PC-3 (cell line): Measurements from ENCODE around the gene DST. TPM values are rescaled to one million over a fixed set of nuclear protein-coding genes. Genes with fewer than 3 reads are reported as not detected.
"Not testable (repeated sequence)": the region's sequence is repeated elsewhere in the genome, so short reads cannot be mapped to it uniquely, and the experiment has no call there.

Experiments
- ATAC-seq: fragments of 200-7000 bp; cut with Tn5 transposase; 2 replicates; pipeline ENCODE4 v1.9.1; 2020; ENCODE audit warnings: mild to moderate bottlenecking, moderate library complexity
- BruUV-seq: library from RNA; stranded (reverse); fragments of 400-500 nt; replicated peaks from 2 replicates; lab custom pipeline; 2021; lab: Mats Ljungman, UMichigan
- CTCF ChIA-PET: fragments of 300-600 bp; sonication (Branson Sonifier 250); formaldehyde crosslinking; loops from one replicate; lab custom pipeline; 2022; ENCODE audit warnings: antibody characterized with exemption; lab: Charles Lee
- POLR2A ChIA-PET: fragments of 300-600 bp; sonication (Branson Sonifier 250); formaldehyde crosslinking; loops from one replicate; lab custom pipeline; 2022; ENCODE audit warnings: antibody characterized with exemption; ENCODE audit not compliant: unreplicated experiment; lab: Charles Lee
- DNase-seq: peaks from one replicate; pipeline ENCODE4 v3.0.0-alpha.2; 2015
- H2AFZ ChIP-seq: fragments of 300-600 bp; sonication (generic); 2 replicates; pipeline ENCODE4 v1.6.0; 2016; ENCODE audit warnings: antibody characterized with exemption, low read length
- H3F3A ChIP-seq: fragments of 300-600 bp; sonication (generic); one replicate; pipeline ENCODE4 v1.6.0; 2017; ENCODE audit warnings: antibody characterized with exemption, low read length, control low read depth, mild to moderate bottlenecking; ENCODE audit not compliant: unreplicated experiment
- H3K27ac ChIP-seq: fragments of 300-600 bp; sonication (generic); 2 replicates; pipeline ENCODE4 v1.5.1; 2016; ENCODE audit warnings: mild to moderate bottlenecking, low read length
- H3K27me3 ChIP-seq: fragments of 300-600 bp; sonication (generic); 2 replicates; pipeline ENCODE4 v1.6.1; 2016; ENCODE audit warnings: low read length, mixed read lengths
- H3K36me3 ChIP-seq: fragments of 300-600 bp; sonication (generic); 2 replicates; pipeline ENCODE4 v1.6.1; 2016; ENCODE audit warnings: low read depth, mixed run types, low read length, mixed read lengths
- H3K4me1 ChIP-seq: fragments of 300-600 bp; sonication (generic); 2 replicates; pipeline ENCODE4 v1.5.1; 2016; ENCODE audit warnings: low read length; ENCODE audit not compliant: insufficient read depth
- H3K4me2 ChIP-seq: fragments of 300-600 bp; sonication (generic); 2 replicates; pipeline ENCODE4 v1.6.0; 2016; ENCODE audit warnings: low read length
- H3K4me3 ChIP-seq: fragments of 300-600 bp; sonication (generic); 2 replicates; pipeline ENCODE4 v1.5.1; 2016; ENCODE audit warnings: mild to moderate bottlenecking, low read length, mixed read lengths
- H3K79me2 ChIP-seq: fragments of 300-600 bp; sonication (generic); 2 replicates; pipeline ENCODE4 v1.6.1; 2017; ENCODE audit warnings: low read length, mixed read lengths
- H3K9ac ChIP-seq: fragments of 300-600 bp; sonication (generic); 2 replicates; pipeline ENCODE4 v1.6.0; 2016; ENCODE audit warnings: mild to moderate bottlenecking, low read length
- H3K9me2 ChIP-seq: fragments of 300-600 bp; sonication (generic); replicated peaks from 2 replicates; pipeline ENCODE4 v1.6.1; 2016; ENCODE audit warnings: mixed run types, low read length, mixed read lengths
- H3K9me3 ChIP-seq: fragments of 300-600 bp; sonication (generic); 2 replicates; pipeline ENCODE4 v1.6.1; 2016; ENCODE audit warnings: low read length, mixed read lengths
- H4K20me1 ChIP-seq: fragments of 300-600 bp; sonication (generic); 2 replicates; pipeline ENCODE4 v1.6.1; 2016; ENCODE audit warnings: low read length, mixed read lengths
- EZH2 ChIP-seq: fragments of 300-600 bp; sonication (generic); IDR thresholded peaks from one replicate; pipeline ENCODE4 v1.6.1; 2017; ENCODE audit warnings: antibody characterized with exemption, mild to moderate bottlenecking, low read length; ENCODE audit not compliant: unreplicated experiment
- EZH2phosphoT487 ChIP-seq: fragments of 300-600 bp; sonication (generic); IDR thresholded peaks from 2 replicates; pipeline ENCODE4 v1.6.1; 2018; ENCODE audit warnings: mild to moderate bottlenecking, antibody characterized with exemption, low read length, borderline replicate concordance
- intact Hi-C: fragments of 100-400 bp; cut with micrococcal nuclease; formaldehyde crosslinking; loops from 2 replicates; pipeline ENCODE4 v1.9.0; 2023
- total RNA-seq: library from RNA; depleted of rRNA; stranded (reverse); fragments of >200 nt; gene quantifications from 2 replicates; pipeline ENCODE4 v1.2.3, GENCODE V29; 2014
- TF ChIP-seq, protein P1 (sequence below): fragments of 300-600 bp; sonication (generic); conservative IDR thresholded peaks from 2 replicates; pipeline ENCODE4 v1.5.1; 2017; ENCODE audit warnings: antibody characterized with exemption, low read depth, mild to moderate bottlenecking, low read length

Gene DST
- total RNA-seq, 1 experiment from 2014 or later: 81.5 TPM

DNA sequence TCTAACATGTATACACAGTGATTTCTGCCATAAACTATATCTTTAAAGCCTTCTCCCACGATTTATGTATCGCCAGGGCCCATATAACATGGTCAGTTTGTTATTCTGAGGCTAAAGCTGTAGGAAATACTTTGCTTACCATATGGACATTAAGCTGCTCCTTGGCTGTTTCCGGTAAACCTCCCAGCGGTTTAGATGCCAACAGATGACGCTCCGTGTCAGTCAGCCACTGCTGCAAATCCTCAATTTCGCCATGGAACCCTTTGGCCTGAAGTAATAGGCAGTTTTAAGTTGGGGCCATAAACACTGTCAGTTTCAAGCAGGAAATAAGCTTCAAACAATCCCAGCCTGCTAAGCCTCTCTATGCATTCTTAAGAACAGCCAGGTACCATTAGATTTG, 145.4 kb downstream of the DST start:
- no peaks in the 10 kb centered on the region for H3K27me3 ChIP-seq
- H3F3A ChIP-seq: no peaks in the 10 kb centered on the region
- H3K9me2 ChIP-seq: no peaks in the 10 kb centered on the region
- no peak overlapping the region for H3K9ac ChIP-seq
- H2AFZ ChIP-seq: no peak overlapping the region
- H3K4me1 ChIP-seq: no peaks in the 10 kb centered on the region
- BruUV-seq: no TSS peak
- ChIA-PET CTCF (no interaction called here), POLR2A (no interaction called here)
- TF ChIP-seq EZH2phosphoT487 (no peak), EZH2 (no peak)
- TF ChIP-seq, protein P1, sequence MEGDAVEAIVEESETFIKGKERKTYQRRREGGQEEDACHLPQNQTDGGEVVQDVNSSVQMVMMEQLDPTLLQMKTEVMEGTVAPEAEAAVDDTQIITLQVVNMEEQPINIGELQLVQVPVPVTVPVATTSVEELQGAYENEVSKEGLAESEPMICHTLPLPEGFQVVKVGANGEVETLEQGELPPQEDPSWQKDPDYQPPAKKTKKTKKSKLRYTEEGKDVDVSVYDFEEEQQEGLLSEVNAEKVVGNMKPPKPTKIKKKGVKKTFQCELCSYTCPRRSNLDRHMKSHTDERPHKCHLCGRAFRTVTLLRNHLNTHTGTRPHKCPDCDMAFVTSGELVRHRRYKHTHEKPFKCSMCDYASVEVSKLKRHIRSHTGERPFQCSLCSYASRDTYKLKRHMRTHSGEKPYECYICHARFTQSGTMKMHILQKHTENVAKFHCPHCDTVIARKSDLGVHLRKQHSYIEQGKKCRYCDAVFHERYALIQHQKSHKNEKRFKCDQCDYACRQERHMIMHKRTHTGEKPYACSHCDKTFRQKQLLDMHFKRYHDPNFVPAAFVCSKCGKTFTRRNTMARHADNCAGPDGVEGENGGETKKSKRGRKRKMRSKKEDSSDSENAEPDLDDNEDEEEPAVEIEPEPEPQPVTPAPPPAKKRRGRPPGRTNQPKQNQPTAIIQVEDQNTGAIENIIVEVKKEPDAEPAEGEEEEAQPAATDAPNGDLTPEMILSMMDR: no peak
- intact Hi-C loops: no loop called here
- H3K4me3 ChIP-seq: no peak overlapping the region
- H3K79me2 ChIP-seq: no peaks in the 10 kb centered on the region
- no peak for ATAC-seq
- DNase-seq: no peak
- no peak overlapping the region for H3K27ac ChIP-seq
- H3K4me2 ChIP-seq: no peak overlapping the region
- peaks cover 21% of the 10 kb centered on the region for H3K36me3 ChIP-seq
- H3K9me3 ChIP-seq: no peaks in the 10 kb centered on the region
- H4K20me1 ChIP-seq: no peaks in the 10 kb centered on the region

DNA sequence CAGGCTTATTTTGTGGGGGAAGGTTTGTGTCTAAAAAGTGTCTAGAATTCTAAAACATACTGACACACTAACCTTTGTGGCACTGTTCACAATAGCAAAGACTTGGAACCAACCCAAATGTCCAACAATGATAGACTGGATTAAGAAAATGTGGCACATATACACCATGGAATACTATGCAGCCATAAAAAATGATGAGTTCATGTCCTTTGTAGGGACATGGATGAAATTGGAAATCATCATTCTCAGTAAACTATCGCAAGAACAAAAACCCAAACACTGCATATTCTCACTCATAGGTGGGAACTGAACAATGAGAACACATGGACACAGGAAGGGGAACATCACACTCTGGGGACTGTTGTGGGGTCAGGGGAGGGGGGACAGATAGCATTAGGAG, 146.0 kb downstream of the DST start:
- H3K4me2 ChIP-seq, H3K79me2 ChIP-seq, H4K20me1 ChIP-seq, H3K4me1 ChIP-seq, H3K9me3 ChIP-seq, H3K9ac ChIP-seq, BruUV-seq, H3K4me3 ChIP-seq, H3K9me2 ChIP-seq, H3F3A ChIP-seq, CTCF ChIA-PET, H3K27me3 ChIP-seq, intact Hi-C loops, H2AFZ ChIP-seq, H3K27ac ChIP-seq, POLR2A ChIA-PET, ATAC-seq, DNase-seq: not testable (repeated sequence)
- peaks cover 25% of the 10 kb centered on the region for H3K36me3 ChIP-seq

- Histone ChIP-seq H3K9ac (no peak overlapping the region), H3K36me3 (peaks cover 25% of the 10 kb centered on the region), H3K9me2 (no peaks in the 10 kb centered on the region), H3K4me2 (no peak overlapping the region), H3K27me3 (no peaks in the 10 kb centered on the region), H4K20me1 (no peaks in the 10 kb centered on the region), H3K9me3 (no peaks in the 10 kb centered on the region), H3K79me2 (no peaks in the 10 kb centered on the region), H2AFZ (no peak overlapping the region), H3K27ac (no peak overlapping the region), H3K4me3 (no peak overlapping the region), H3K4me1 (no peaks in the 10 kb centered on the region), H3F3A (no peaks in the 10 kb centered on the region)
- POLR2A ChIA-PET: no interaction called here
- TF ChIP-seq, protein P1: no peak
- TF ChIP-seq EZH2phosphoT487: no peak
- TF ChIP-seq EZH2: no peak
- ATAC-seq (no peak), DNase-seq (no peak)
- CTCF ChIA-PET: no interaction called here
- intact Hi-C loops: no loop called here
- BruUV-seq: no TSS peak
These were observed 147.0 kb downstream of the DST start for GRCh38 chr6:56495654-56496053.
